HFFc6 (cell line): Measurements from ENCODE around the gene KCNMB2. TPM values are rescaled to one million over a fixed set of nuclear protein-coding genes. Genes with fewer than 3 reads are reported as not detected.

ENCODE experiments used
- DNase-seq: peaks from one replicate; pipeline ENCODE4 v3.0.0-alpha.2; 2018
- H3K27ac Mint-ChIP-seq: 2 replicates; pipeline ENCODE4 v1.8.0; 2020; ENCODE audit warnings: mild to moderate bottlenecking, mixed read lengths
- H3K27me3 Mint-ChIP-seq: 2 replicates; pipeline ENCODE4 v1.8.0; 2021; ENCODE audit warnings: mild to moderate bottlenecking, moderate library complexity, mixed read lengths; ENCODE audit not compliant: insufficient read depth
- H3K36me3 Mint-ChIP-seq: 2 replicates; pipeline ENCODE4 v1.8.0; 2021; ENCODE audit warnings: low read depth, mixed read lengths
- H3K4me1 Mint-ChIP-seq: 2 replicates; pipeline ENCODE4 v1.8.0; 2020; ENCODE audit warnings: low read depth, mixed read lengths
- H3K4me3 Mint-ChIP-seq: 2 replicates; pipeline ENCODE4 v1.8.0; 2020; ENCODE audit warnings: mild to moderate bottlenecking, moderate library complexity, mixed read lengths
- H3K9me3 Mint-ChIP-seq: 2 replicates; pipeline ENCODE4 v1.8.0; 2020; ENCODE audit warnings: mild to moderate bottlenecking, mixed read lengths
- total RNA-seq, 6 experiments: library from RNA; stranded (reverse); fragmentation: NEBNext Ultra II Directional; extraction: Animal tissue kit (Norgen Biotek cat#: 25700); gene quantifications; 2 replicates in 1 of 6; 3 replicates in 5 of 6; pipeline ENCODE4 v1.2.3, GENCODE V29; 2021
- TF ChIP-seq, protein P1 (sequence below): fragments of 200-600 bp; sonication (generic); IDR thresholded peaks from 2 replicates; pipeline ENCODE4 v1.5.0; 2021; ENCODE audit warnings: antibody characterized with exemption, mild to moderate bottlenecking

The KCNMB2 gene
- total RNA-seq, 6 experiments from 2014 or later: not detected

DNA sequence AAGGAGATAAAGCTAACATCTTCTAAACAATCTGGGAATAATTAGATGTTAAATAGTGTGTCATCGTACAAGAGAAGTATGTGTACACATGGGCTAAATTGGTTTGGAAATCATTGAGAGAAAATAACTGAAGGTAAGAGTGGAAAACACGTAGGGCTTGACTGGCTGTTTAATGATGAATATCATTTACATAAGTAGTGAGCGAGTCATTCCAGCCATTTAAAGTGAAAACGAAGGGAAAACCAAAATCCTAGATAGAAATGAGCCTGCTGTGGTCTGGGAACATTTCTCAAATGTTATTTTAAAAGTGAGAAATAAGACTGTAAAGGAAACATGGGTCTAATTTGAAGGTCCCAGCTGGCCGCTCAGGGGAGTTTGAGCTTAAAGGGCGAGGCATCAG, 41.9 kb upstream of the KCNMB2 start:
- H3K27ac Mint-ChIP-seq: no peak overlapping the region
- no peak overlapping the region for H3K4me3 Mint-ChIP-seq
- H3K27me3 Mint-ChIP-seq: peaks cover 2% of the 10 kb centered on the region
- TF ChIP-seq, protein P1, sequence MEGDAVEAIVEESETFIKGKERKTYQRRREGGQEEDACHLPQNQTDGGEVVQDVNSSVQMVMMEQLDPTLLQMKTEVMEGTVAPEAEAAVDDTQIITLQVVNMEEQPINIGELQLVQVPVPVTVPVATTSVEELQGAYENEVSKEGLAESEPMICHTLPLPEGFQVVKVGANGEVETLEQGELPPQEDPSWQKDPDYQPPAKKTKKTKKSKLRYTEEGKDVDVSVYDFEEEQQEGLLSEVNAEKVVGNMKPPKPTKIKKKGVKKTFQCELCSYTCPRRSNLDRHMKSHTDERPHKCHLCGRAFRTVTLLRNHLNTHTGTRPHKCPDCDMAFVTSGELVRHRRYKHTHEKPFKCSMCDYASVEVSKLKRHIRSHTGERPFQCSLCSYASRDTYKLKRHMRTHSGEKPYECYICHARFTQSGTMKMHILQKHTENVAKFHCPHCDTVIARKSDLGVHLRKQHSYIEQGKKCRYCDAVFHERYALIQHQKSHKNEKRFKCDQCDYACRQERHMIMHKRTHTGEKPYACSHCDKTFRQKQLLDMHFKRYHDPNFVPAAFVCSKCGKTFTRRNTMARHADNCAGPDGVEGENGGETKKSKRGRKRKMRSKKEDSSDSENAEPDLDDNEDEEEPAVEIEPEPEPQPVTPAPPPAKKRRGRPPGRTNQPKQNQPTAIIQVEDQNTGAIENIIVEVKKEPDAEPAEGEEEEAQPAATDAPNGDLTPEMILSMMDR: no peak
- no peaks in the 10 kb centered on the region for H3K36me3 Mint-ChIP-seq
- no peaks in the 10 kb centered on the region for H3K4me1 Mint-ChIP-seq
- peaks cover 22% of the 10 kb centered on the region for H3K9me3 Mint-ChIP-seq
- no peak for DNase-seq

DNA sequence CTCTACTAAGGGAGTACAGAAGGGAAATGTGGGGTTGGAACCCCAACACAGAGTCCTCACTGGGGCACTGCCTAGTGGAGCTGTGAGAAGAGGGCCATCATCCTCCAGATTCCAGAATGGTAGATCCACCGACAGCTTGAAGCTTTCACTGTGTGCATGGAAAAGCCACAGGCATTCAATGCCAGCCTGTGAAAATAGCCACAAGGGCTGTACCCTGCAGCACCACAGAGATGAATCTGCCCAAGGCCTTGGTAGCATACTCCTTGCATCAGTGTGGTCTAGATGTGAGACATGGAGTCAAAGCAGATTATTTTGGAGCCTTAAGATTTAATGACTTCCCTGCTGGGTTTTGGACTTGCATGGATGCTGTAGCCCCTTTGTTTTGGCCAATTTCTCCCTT, 39.3 kb upstream of the KCNMB2 start:
- no peak for DNase-seq
- Mint-ChIP-seq H3K27ac (no peak overlapping the region), H3K9me3 (peaks cover 19% of the 10 kb centered on the region), H3K4me1 (no peaks in the 10 kb centered on the region), H3K4me3 (no peak overlapping the region), H3K27me3 (peaks cover 3% of the 10 kb centered on the region; the same call in 1 of the 2 replicates), H3K36me3 (no peaks in the 10 kb centered on the region)
- TF ChIP-seq, protein P1: no peak

DNA sequence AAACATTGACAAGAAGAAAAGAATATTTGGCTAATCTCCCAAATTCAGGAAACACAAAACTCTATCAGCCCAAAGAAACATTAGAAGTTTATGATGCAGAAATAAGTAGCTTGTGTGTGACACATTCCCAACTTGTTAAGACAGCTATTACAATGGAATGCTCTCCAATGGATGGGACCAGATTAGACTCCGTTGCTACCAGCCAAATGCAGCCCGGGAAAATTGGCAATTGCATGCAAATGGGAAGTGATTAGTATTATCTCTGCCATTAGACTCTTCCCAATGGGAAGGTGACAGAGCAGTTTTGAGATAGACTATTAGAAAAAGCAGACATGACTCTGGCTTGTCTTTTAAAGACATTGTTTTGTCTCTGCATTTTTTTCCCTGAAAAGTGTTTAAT, 37.4 kb upstream of the KCNMB2 start:
- Mint-ChIP-seq H3K9me3 (peaks cover 19% of the 10 kb centered on the region), H3K4me3 (no peak overlapping the region), H3K27ac (no peak overlapping the region), H3K36me3 (no peaks in the 10 kb centered on the region), H3K4me1 (no peaks in the 10 kb centered on the region), H3K27me3 (peaks cover 3% of the 10 kb centered on the region; the same call in 1 of the 2 replicates)
- TF ChIP-seq, protein P1: no peak
- no peak for DNase-seq

DNA sequence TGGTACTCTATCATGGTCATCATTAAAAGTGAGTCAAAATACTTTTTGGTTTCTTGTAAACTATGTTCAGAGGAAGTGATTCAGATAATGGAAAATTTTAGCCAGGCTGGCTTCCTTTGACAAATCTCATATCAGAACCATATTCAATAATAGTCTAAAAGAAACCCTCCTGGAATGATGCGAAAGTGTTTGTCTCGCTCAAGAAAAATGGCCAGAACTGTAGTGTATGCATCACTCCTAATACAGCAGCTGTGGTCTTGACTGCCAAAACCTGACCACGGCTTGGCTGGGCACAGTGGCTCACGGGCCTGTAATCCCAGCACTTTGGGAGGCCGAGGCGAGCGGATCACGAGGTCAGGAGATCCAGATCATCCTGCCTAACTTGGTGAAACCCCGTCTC, 35.6 kb upstream of the KCNMB2 start:
- Mint-ChIP-seq H3K27ac (no peak overlapping the region), H3K27me3 (peaks cover 3% of the 10 kb centered on the region; the same call in 1 of the 2 replicates), H3K4me3 (no peak overlapping the region), H3K9me3 (peaks cover 13% of the 10 kb centered on the region), H3K36me3 (no peaks in the 10 kb centered on the region), H3K4me1 (no peaks in the 10 kb centered on the region)
- TF ChIP-seq, protein P1: no peak
- no peak for DNase-seq

DNA sequence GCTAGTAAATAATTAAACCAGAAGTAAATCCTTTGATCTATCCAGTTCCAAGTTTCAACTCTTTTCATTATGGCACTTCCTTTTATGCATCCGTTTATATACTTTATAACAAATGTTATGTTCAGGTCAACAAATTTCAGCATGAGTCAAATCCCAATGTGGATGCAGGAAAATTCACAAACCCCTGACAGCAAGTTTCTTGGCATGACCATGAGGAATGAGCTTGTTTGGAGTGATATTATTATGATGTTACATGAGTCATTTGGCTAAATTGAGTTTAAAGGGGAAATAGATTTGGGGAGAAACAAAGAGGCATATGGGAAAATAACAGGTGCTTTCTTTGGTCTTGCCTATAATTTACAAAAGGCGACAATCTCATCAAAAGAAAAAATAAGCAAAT, 32.1 kb upstream of the KCNMB2 start:
- Mint-ChIP-seq H3K27ac (no peak overlapping the region), H3K4me1 (no peaks in the 10 kb centered on the region), H3K27me3 (peaks cover 3% of the 10 kb centered on the region; the same call in 1 of the 2 replicates), H3K36me3 (no peaks in the 10 kb centered on the region), H3K4me3 (no peak overlapping the region), H3K9me3 (peaks cover 12% of the 10 kb centered on the region)
- TF ChIP-seq, protein P1: no peak
- no peak for DNase-seq

DNA sequence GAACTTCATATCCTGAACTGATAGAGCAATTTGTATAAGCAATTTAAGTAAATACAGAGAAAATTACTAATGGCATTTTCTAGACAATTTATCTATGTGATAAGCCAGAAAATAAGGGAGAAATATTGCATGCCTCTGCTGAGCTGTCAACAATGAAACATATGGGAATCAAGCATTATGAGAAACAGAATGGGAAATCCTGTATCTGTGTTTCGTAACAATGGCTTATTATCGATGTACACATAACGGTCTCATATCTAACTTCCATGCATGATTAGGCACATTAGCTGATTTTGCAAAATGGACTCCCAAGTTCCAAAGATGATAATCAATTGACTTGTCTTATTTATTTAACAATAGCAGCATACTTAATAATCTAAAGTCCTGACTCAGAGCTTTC, 30.4 kb upstream of the KCNMB2 start:
- no peak for DNase-seq
- H3K4me3 Mint-ChIP-seq: no peak overlapping the region
- H3K4me1 Mint-ChIP-seq: no peaks in the 10 kb centered on the region
- no peak overlapping the region for H3K27ac Mint-ChIP-seq
- H3K27me3 Mint-ChIP-seq: no peaks in the 10 kb centered on the region
- peaks cover 13% of the 10 kb centered on the region for H3K9me3 Mint-ChIP-seq
- no peaks in the 10 kb centered on the region for H3K36me3 Mint-ChIP-seq
- TF ChIP-seq, protein P1: no peak
